HepG2 (cell line): ENCODE measurements around the gene ADCY5. TPM values are rescaled to one million over a fixed set of nuclear protein-coding genes. Genes with fewer than 3 reads are reported as not detected.

Experiments
- ATAC-seq: fragments of 200-7000 bp; cut with Tn5 transposase; 3 replicates; pipeline ENCODE4 v1.9.1; 2020; ENCODE audit warnings: mild to moderate bottlenecking, moderate library complexity
- BruUV-seq: library from RNA; stranded (reverse); fragments of 400-500 nt; replicated peaks from 2 replicates; lab custom pipeline; 2021; lab: Mats Ljungman, UMichigan
- CTCF ChIA-PET: fragments of 300-600 bp; formaldehyde crosslinking; extraction: SDS; loops from one replicate; lab custom pipeline; 2021; ENCODE audit warnings: low total read pairs, inconsistent platforms, low intra/inter-chr PET ratio; lab: Yijun Ruan, JAX
- POLR2A ChIA-PET: fragments of 350-600 bp; sonication (Branson Sonifier 250); formaldehyde crosslinking; loops from one replicate; lab custom pipeline; 2020; ENCODE audit warnings: antibody characterized with exemption, inconsistent platforms; lab: Yijun Ruan, JAX
- DNase-seq: peaks from one replicate; pipeline ENCODE4 v3.0.0-alpha.2; 2015; ENCODE audit warnings: low spot score
- FAIRE-seq: peaks from 3 replicates; lab custom pipeline; 2011; peaks lifted over from hg19 to GRCh38; lab: Jason Lieb, UNC
- H2AFZ ChIP-seq: one replicate; pipeline ENCODE4 v1.6.1; 2011; ENCODE audit warnings: low read length, inconsistent platforms
- H3K27ac ChIP-seq: fragments of 300-600 bp; 3 replicates; pipeline ENCODE4 v1.8.0; 2011; ENCODE audit warnings: mixed run types, mild to moderate bottlenecking, mixed read lengths, low read length, inconsistent platforms; ENCODE audit not compliant: insufficient read depth; ENCODE audit errors: extremely low read length
- H3K27me3 ChIP-seq, 2 experiments: fragments of 200-600 bp in 1 of 2; 2 replicates in 1 of 2; 3 replicates in 1 of 2; pipeline versions ENCODE4 v1.6.0 to v1.8.0; 2011; ENCODE audit warnings: low read length in 2 of 2, mild to moderate bottlenecking in 2 of 2, moderate library complexity in 2 of 2, inconsistent platforms in 1 of 2; ENCODE audit not compliant: insufficient read depth in 2 of 2, control insufficient read depth in 1 of 2
- H3K36me3 ChIP-seq, 2 experiments: fragments of 200-600 bp in 1 of 2; replicated peaks in 1 of 2; 2 replicates in 1 of 2; 3 replicates in 1 of 2; pipeline versions ENCODE4 v1.5.1 to v1.8.0; 2011; ENCODE audit warnings: low read length in 2 of 2, inconsistent platforms in 1 of 2; ENCODE audit not compliant: insufficient read depth in 2 of 2, control insufficient read depth in 1 of 2
- H3K4me1 ChIP-seq: 2 replicates; pipeline ENCODE4 v1.5.1; 2012; ENCODE audit warnings: low read length, inconsistent platforms; ENCODE audit not compliant: insufficient read depth
- H3K4me2 ChIP-seq: 2 replicates; pipeline ENCODE4 v1.6.0; 2011; ENCODE audit warnings: low read depth, low read length, inconsistent platforms
- H3K4me3 ChIP-seq, 3 experiments: fragments of 200-600 bp in 1 of 3; sonication (generic), shearing (Covaris generic) in 1 of 3; replicated peaks in 1 of 3; 2 replicates each; pipeline ENCODE4 v1.5.1; 2011 to 2016; ENCODE audit warnings: low read length in 3 of 3, inconsistent platforms in 2 of 3, low read depth in 2 of 3, mild to moderate bottlenecking in 2 of 3, control low read depth in 1 of 3, mixed read lengths in 1 of 3; ENCODE audit not compliant: insufficient read depth in 1 of 3
- H3K79me2 ChIP-seq: one replicate; pipeline ENCODE4 v1.6.1; 2011; ENCODE audit warnings: low read length, inconsistent platforms; ENCODE audit not compliant: insufficient read depth
- H3K9ac ChIP-seq: 2 replicates; pipeline ENCODE4 v1.6.0; 2011; ENCODE audit warnings: mild to moderate bottlenecking, low read depth, low read length, inconsistent platforms; ENCODE audit not compliant: insufficient read depth
- H3K9me3 ChIP-seq: 2 replicates; pipeline ENCODE4 v1.5.1; 2012; ENCODE audit warnings: mild to moderate bottlenecking, low read length
- H4K20me1 ChIP-seq: 2 replicates; pipeline ENCODE4 v1.6.0; 2011; ENCODE audit warnings: inconsistent platforms, mild to moderate bottlenecking, low read length, moderate library complexity; ENCODE audit not compliant: insufficient read depth
- ATAD3A ChIP-seq: sonication (generic); formaldehyde crosslinking; IDR thresholded peaks from 2 replicates; pipeline ENCODE4 v1.4.0; 2020; ENCODE audit warnings: missing genetic modification reagents
- NCOA2 ChIP-seq: sonication (generic); formaldehyde crosslinking; IDR thresholded peaks from 2 replicates; pipeline ENCODE4 v1.8.0; 2022; ENCODE audit warnings: inconsistent platforms
- TMF1 ChIP-seq: sonication (generic); formaldehyde crosslinking; IDR thresholded peaks from 2 replicates; pipeline ENCODE4 v1.8.1; 2022; ENCODE audit warnings: low read depth, missing genetic modification reagents
- TOPORS ChIP-seq: sonication (generic); formaldehyde crosslinking; IDR thresholded peaks from 2 replicates; pipeline ENCODE4 v1.8.0; 2023; ENCODE audit warnings: mild to moderate bottlenecking, missing genetic modification reagents
- XBP1 ChIP-seq: sonication (generic); formaldehyde crosslinking; IDR thresholded peaks from 2 replicates; pipeline ENCODE4 v1.5.0; 2020; ENCODE audit warnings: missing genetic modification reagents
- ZMYM2 ChIP-seq: sonication (generic); formaldehyde crosslinking; IDR thresholded peaks from 2 replicates; pipeline ENCODE4 v1.8.0; 2022; ENCODE audit warnings: mild to moderate bottlenecking, missing genetic modification reagents
- ZNF225 ChIP-seq: sonication (generic); formaldehyde crosslinking; IDR thresholded peaks from 2 replicates; pipeline ENCODE4 v1.4.0; 2020; ENCODE audit warnings: mild to moderate bottlenecking, missing genetic modification reagents
- ZNF263 ChIP-seq: sonication (generic); formaldehyde crosslinking; IDR thresholded peaks from 2 replicates; pipeline ENCODE4 v1.4.0; 2020; ENCODE audit warnings: missing genetic modification reagents
- ZNF543 ChIP-seq: sonication (generic); formaldehyde crosslinking; IDR thresholded peaks from 2 replicates; pipeline ENCODE4 v1.4.0; 2020; ENCODE audit warnings: mild to moderate bottlenecking, missing genetic modification reagents
- ZNF678 ChIP-seq: sonication (generic); formaldehyde crosslinking; IDR thresholded peaks from 2 replicates; pipeline ENCODE4 v1.4.0; 2020; ENCODE audit warnings: mild to moderate bottlenecking, missing genetic modification reagents
- ZNF737 ChIP-seq: sonication (generic); formaldehyde crosslinking; IDR thresholded peaks from 2 replicates; pipeline ENCODE4 v1.5.0; 2020; ENCODE audit warnings: missing genetic modification reagents, mild to moderate bottlenecking, borderline replicate concordance
- WGBS: methylation state at CpG from one replicate; pipeline ENCODE4 v1.1.6; 2017; ENCODE audit warnings: low lambda C conversion rate; 5-methylcytosine and 5-hydroxymethylcytosine counted together
- in situ Hi-C: cut with HindIII; loops from 2 replicates; pipeline ENCODE4 v1.10.0; 2017; ENCODE audit warnings: low pct_unique_long_range_greater_than_20kb; ENCODE audit not compliant: extremely low pct_ligation_motif_present
- intact Hi-C: fragments of 100-400 bp; cut with micrococcal nuclease; formaldehyde crosslinking; loops from one replicate; pipeline ENCODE4 v1.10.0; 2022; ENCODE audit not compliant: unreplicated experiment
- polyA plus RNA-seq, 8 experiments: library from polyadenylated mRNA; depleted of rRNA in 3 of 8; stranded (reverse) in 7 of 8; unstranded in 1 of 8; fragments of >200 nt; fragmentation: Illumina TruSeq in 4 of 8; extraction: Trizol in 4 of 8; gene quantifications; 2 replicates each; pipeline versions ENCODE4 v1.2.1 to v1.2.3, GENCODE V29; 2011 to 2016; ENCODE audit warnings: low read depth in 4 of 8, missing spikeins in 1 of 8, mixed read lengths in 1 of 8; ENCODE audit not compliant: insufficient read depth in 1 of 8
- total RNA-seq, 5 experiments: library from RNA; depleted of rRNA; stranded (reverse); fragments of >200 nt; fragmentation: Illumina TruSeq; extraction: Trizol; gene quantifications; 2 replicates each; pipeline ENCODE4 v1.2.3, GENCODE V29; 2016; ENCODE audit warnings: low read depth in 1 of 5
- TF ChIP-seq, protein P1 (sequence below): sonication (generic); formaldehyde crosslinking; IDR thresholded peaks from 2 replicates; pipeline ENCODE4 v1.4.0; 2020; ENCODE audit warnings: missing genetic modification reagents, borderline replicate concordance
- TF ChIP-seq, protein P2 (sequence below): sonication (generic); formaldehyde crosslinking; IDR thresholded peaks from 2 replicates; pipeline ENCODE4 v1.4.0; 2020; ENCODE audit warnings: mild to moderate bottlenecking, missing genetic modification reagents
- TF ChIP-seq, protein P3 (sequence below): sonication (generic); formaldehyde crosslinking; IDR thresholded peaks from 2 replicates; pipeline ENCODE4 v1.5.1; 2020; ENCODE audit warnings: missing genetic modification reagents, mild to moderate bottlenecking, borderline replicate concordance
- TF ChIP-seq, protein P4 (sequence below): sonication (generic); formaldehyde crosslinking; IDR thresholded peaks from 2 replicates; pipeline ENCODE4 v1.4.0; 2020; ENCODE audit warnings: low read depth, mild to moderate bottlenecking, missing genetic modification reagents
- TF ChIP-seq, protein P5 (sequence below): sonication (generic); formaldehyde crosslinking; IDR thresholded peaks from 2 replicates; pipeline ENCODE4 v1.4.0; 2020; ENCODE audit warnings: missing genetic modification reagents, borderline replicate concordance

The ADCY5 gene
- total and polyA plus RNA-seq, 2 of the 13 experiments (the other 11 are each of a cell fraction or from before 2014, with no cell fraction given): not detected

DNA sequence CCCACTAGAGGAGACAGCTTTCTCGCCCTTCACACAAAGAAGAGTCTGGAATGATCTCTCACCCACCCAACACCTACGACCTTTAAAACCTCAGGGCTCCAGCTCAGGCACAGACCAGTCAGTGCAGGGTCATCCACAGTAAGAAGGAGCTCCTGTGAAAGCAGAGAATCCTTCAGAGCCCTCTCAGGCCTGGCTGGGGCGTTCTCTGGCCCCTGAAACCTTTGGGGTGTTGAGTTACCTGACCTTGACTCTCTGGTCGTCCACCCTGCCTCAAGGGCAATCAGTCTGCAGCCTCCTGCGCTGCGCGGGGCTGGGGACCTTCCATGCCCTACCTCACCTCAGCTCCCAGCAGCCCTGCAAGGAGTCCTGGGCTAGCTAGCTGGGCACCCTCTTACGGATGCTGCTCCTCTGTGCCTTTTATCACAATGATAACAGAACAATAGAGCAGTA is 106.2 kb downstream of the ADCY5 start:
- Histone ChIP-seq H3K9me3 (no peaks in the 10 kb centered on the region), H2AFZ (no peak overlapping the region), H3K27me3 (peaks cover 0 to 7% of the 10 kb centered on the region in 2 experiments; a peak in 2 of 5 replicates), H3K4me3 (no peak overlapping the region), H3K27ac (no peak overlapping the region), H4K20me1 (no peaks in the 10 kb centered on the region), H3K9ac (no peak overlapping the region), H3K79me2 (no peaks in the 10 kb centered on the region), H3K36me3 (no peaks in the 10 kb centered on the region), H3K4me2 (no peak overlapping the region), H3K4me1 (no peaks in the 10 kb centered on the region)
- DNase-seq (no peak), FAIRE-seq (no peak), ATAC-seq (no peak)
- 100% methylated on average over 1 of the region's 8 CpGs for WGBS
- ChIA-PET POLR2A (no interaction called here), CTCF (no interaction called here)
- intact Hi-C loops (no loop called here), in situ Hi-C loops (no loop called here)
- BruUV-seq: no TSS peak
- TF ChIP-seq, protein P1, sequence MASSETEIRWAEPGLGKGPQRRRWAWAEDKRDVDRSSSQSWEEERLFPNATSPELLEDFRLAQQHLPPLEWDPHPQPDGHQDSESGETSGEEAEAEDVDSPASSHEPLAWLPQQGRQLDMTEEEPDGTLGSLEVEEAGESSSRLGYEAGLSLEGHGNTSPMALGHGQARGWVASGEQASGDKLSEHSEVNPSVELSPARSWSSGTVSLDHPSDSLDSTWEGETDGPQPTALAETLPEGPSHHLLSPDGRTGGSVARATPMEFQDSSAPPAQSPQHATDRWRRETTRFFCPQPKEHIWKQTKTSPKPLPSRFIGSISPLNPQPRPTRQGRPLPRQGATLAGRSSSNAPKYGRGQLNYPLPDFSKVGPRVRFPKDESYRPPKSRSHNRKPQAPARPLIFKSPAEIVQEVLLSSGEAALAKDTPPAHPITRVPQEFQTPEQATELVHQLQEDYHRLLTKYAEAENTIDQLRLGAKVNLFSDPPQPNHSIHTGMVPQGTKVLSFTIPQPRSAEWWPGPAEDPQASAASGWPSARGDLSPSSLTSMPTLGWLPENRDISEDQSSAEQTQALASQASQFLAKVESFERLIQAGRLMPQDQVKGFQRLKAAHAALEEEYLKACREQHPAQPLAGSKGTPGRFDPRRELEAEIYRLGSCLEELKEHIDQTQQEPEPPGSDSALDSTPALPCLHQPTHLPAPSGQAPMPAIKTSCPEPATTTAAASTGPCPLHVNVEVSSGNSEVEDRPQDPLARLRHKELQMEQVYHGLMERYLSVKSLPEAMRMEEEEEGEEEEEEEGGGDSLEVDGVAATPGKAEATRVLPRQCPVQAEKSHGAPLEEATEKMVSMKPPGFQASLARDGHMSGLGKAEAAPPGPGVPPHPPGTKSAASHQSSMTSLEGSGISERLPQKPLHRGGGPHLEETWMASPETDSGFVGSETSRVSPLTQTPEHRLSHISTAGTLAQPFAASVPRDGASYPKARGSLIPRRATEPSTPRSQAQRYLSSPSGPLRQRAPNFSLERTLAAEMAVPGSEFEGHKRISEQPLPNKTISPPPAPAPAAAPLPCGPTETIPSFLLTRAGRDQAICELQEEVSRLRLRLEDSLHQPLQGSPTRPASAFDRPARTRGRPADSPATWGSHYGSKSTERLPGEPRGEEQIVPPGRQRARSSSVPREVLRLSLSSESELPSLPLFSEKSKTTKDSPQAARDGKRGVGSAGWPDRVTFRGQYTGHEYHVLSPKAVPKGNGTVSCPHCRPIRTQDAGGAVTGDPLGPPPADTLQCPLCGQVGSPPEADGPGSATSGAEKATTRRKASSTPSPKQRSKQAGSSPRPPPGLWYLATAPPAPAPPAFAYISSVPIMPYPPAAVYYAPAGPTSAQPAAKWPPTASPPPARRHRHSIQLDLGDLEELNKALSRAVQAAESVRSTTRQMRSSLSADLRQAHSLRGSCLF (CRISPR knock-in tag): no peak
- TF ChIP-seq, protein P2, sequence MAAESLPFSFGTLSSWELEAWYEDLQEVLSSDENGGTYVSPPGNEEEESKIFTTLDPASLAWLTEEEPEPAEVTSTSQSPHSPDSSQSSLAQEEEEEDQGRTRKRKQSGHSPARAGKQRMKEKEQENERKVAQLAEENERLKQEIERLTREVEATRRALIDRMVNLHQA (CRISPR knock-in tag): no peak
- no peak for TF ChIP-seq ZNF678 (CRISPR knock-in tag)
- no peak for TF ChIP-seq ZMYM2
- no peak for TF ChIP-seq ATAD3A
- TF ChIP-seq, protein P3, sequence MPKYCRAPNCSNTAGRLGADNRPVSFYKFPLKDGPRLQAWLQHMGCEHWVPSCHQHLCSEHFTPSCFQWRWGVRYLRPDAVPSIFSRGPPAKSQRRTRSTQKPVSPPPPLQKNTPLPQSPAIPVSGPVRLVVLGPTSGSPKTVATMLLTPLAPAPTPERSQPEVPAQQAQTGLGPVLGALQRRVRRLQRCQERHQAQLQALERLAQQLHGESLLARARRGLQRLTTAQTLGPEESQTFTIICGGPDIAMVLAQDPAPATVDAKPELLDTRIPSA (CRISPR knock-in tag): no peak
- TF ChIP-seq TOPORS (CRISPR knock-in tag): no peak
- TF ChIP-seq, protein P4, sequence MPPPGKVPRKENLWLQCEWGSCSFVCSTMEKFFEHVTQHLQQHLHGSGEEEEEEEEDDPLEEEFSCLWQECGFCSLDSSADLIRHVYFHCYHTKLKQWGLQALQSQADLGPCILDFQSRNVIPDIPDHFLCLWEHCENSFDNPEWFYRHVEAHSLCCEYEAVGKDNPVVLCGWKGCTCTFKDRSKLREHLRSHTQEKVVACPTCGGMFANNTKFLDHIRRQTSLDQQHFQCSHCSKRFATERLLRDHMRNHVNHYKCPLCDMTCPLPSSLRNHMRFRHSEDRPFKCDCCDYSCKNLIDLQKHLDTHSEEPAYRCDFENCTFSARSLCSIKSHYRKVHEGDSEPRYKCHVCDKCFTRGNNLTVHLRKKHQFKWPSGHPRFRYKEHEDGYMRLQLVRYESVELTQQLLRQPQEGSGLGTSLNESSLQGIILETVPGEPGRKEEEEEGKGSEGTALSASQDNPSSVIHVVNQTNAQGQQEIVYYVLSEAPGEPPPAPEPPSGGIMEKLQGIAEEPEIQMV (CRISPR knock-in tag): no peak
- TF ChIP-seq ZNF543 (CRISPR knock-in tag): no peak
- no peak for TF ChIP-seq NCOA2 (CRISPR knock-in tag)
- TF ChIP-seq ZNF737 (CRISPR knock-in tag): no peak
- no peak for TF ChIP-seq ZNF225
- no peak for TF ChIP-seq TMF1 (CRISPR knock-in tag)
- no peak for TF ChIP-seq XBP1 (CRISPR knock-in tag)
- TF ChIP-seq, protein P5, sequence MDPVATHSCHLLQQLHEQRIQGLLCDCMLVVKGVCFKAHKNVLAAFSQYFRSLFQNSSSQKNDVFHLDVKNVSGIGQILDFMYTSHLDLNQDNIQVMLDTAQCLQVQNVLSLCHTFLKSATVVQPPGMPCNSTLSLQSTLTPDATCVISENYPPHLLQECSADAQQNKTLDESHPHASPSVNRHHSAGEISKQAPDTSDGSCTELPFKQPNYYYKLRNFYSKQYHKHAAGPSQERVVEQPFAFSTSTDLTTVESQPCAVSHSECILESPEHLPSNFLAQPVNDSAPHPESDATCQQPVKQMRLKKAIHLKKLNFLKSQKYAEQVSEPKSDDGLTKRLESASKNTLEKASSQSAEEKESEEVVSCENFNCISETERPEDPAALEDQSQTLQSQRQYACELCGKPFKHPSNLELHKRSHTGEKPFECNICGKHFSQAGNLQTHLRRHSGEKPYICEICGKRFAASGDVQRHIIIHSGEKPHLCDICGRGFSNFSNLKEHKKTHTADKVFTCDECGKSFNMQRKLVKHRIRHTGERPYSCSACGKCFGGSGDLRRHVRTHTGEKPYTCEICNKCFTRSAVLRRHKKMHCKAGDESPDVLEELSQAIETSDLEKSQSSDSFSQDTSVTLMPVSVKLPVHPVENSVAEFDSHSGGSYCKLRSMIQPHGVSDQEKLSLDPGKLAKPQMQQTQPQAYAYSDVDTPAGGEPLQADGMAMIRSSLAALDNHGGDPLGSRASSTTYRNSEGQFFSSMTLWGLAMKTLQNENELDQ (CRISPR knock-in tag): no peak
- TF ChIP-seq ZNF263: no peak
